Muscle layer of duodenum (tissue), 2 donors: Measurements from ENCODE around the gene WDFY4.

Source experiments
- H3K27ac ChIP-seq: one replicate; pipeline ENCODE4 v1.7.0; 2013; ENCODE audit warnings: mild to moderate bottlenecking, low read length
- H3K27me3 ChIP-seq: one replicate; pipeline ENCODE4 v1.7.0; 2013; ENCODE audit warnings: low read depth, mild to moderate bottlenecking, control low read depth, low read length
- H3K36me3 ChIP-seq, 2 donors: one replicate each; pipeline ENCODE4 v1.7.0; 2013; ENCODE audit warnings: low read length in 2 of 2, control low read depth in 1 of 2, mild to moderate bottlenecking in 1 of 2; ENCODE audit not compliant: insufficient read depth in 2 of 2, control insufficient read depth in 1 of 2
- H3K4me1 ChIP-seq, 2 donors: one replicate each; pipeline ENCODE4 v1.7.0; 2013; ENCODE audit warnings: low read length in 2 of 2, mild to moderate bottlenecking in 2 of 2, control low read depth in 1 of 2, moderate library complexity in 1 of 2; ENCODE audit not compliant: insufficient read depth in 2 of 2, control insufficient read depth in 1 of 2
- H3K4me3 ChIP-seq, 2 donors: one replicate each; pipeline ENCODE4 v1.7.0; 2013; ENCODE audit warnings: low read length in 2 of 2, low read depth in 1 of 2, mild to moderate bottlenecking in 1 of 2
- H3K9me3 ChIP-seq, 2 donors: one replicate each; pipeline ENCODE4 v1.7.0; 2013; ENCODE audit warnings: low read length in 2 of 2, control low read depth in 1 of 2, mild to moderate bottlenecking in 1 of 2; ENCODE audit not compliant: control insufficient read depth in 1 of 2
- donor health status: healthy.

WDFY4 gene

DNA sequence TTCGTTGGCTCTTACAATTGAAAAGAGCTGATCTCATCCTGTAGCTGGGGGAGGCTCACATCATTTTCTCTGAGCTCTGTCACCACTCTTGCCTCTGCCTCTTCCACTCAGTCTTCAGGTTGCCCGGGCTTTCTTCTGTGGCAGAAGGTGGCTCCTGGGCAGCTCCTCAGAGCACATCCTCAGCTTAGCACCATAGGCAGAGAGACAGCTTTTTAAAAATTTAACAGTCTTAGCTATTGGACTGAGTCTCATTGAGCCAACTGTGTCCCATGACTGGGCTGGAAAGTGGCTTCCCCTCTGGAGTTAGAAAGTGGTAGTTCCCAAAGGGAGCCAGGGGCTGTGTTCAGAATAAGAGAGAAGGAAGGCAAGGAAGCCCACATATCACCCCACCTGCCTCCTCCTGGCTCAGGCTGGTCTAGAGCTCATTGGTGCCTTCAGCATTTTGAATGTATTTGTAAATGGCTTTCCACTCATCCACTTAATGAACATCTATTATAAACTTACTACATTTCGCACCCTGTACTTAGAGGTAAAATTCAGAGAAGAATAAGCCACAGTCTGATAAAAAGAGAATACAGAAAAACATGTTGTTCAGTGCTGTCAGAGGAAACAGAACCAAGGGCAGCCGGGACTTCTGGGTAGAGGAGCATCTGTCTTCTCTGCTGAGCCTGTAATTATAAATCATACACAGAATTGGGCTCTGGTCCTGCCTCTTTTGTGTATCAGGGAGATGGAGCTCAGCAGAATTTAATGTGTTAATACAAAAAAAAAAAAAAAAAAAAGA is 119.3 kb downstream of the WDFY4 start:
- H3K4me3 ChIP-seq = no peak overlapping the region
- H3K4me1 ChIP-seq = no peaks in the 10 kb centered on the region
- H3K27me3 ChIP-seq = no peaks in the 10 kb centered on the region
- H3K36me3 ChIP-seq = no peaks in the 10 kb centered on the region
- no peak overlapping the region for H3K27ac ChIP-seq
- H3K9me3 ChIP-seq = no peaks in the 10 kb centered on the region

- no peaks in the 10 kb centered on the region for H3K27me3 ChIP-seq
- no peak overlapping the region for H3K4me3 ChIP-seq
- no peak overlapping the region for H3K27ac ChIP-seq
- H3K9me3 ChIP-seq = no peaks in the 10 kb centered on the region
- H3K36me3 ChIP-seq = no peaks in the 10 kb centered on the region
- no peaks in the 10 kb centered on the region for H3K4me1 ChIP-seq
Observed at GRCh38 chr10:48804740-48805182, 120.1 kb downstream of the WDFY4 start.

GRCh38 chr10:48805411-48805810 is 120.7 kb downstream of the WDFY4 start:
- no peaks in the 10 kb centered on the region for H3K4me1 ChIP-seq
- H3K4me3 ChIP-seq = no peak overlapping the region
- no peaks in the 10 kb centered on the region for H3K27me3 ChIP-seq
- no peak overlapping the region for H3K27ac ChIP-seq
- no peaks in the 10 kb centered on the region for H3K9me3 ChIP-seq
- H3K36me3 ChIP-seq = no peaks in the 10 kb centered on the region

DNA sequence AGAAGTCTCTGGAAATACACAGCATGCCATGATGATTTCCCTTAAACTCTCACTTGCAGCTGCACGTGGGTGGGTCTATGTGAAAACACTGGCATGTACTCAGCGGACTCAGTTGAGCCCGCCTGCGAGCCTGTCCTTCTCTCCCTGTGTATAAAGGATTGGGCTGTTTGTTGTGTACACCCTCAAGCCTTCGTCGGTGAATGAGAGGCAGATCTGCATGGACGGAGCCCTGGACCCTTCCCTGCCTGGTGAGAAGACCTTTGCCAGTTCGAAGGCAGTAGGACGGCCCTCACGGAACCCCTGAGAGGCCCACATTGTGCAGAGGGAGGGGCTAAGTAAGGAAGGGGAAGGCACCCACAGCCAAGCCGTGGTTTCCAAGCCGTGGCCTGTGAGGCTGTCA is 121.2 kb downstream of the WDFY4 start:
- no peaks in the 10 kb centered on the region for H3K27me3 ChIP-seq
- no peaks in the 10 kb centered on the region for H3K36me3 ChIP-seq
- H3K9me3 ChIP-seq = no peaks in the 10 kb centered on the region
- no peaks in the 10 kb centered on the region for H3K4me1 ChIP-seq
- no peak overlapping the region for H3K4me3 ChIP-seq
- H3K27ac ChIP-seq = no peak overlapping the region

GRCh38 chr10:48806342-48806741 is 121.7 kb downstream of the WDFY4 start:
- H3K4me3 ChIP-seq = no peak overlapping the region
- H3K27me3 ChIP-seq = no peaks in the 10 kb centered on the region
- H3K4me1 ChIP-seq = no peaks in the 10 kb centered on the region
- H3K27ac ChIP-seq = no peak overlapping the region
- H3K9me3 ChIP-seq = no peaks in the 10 kb centered on the region
- H3K36me3 ChIP-seq = no peaks in the 10 kb centered on the region

DNA sequence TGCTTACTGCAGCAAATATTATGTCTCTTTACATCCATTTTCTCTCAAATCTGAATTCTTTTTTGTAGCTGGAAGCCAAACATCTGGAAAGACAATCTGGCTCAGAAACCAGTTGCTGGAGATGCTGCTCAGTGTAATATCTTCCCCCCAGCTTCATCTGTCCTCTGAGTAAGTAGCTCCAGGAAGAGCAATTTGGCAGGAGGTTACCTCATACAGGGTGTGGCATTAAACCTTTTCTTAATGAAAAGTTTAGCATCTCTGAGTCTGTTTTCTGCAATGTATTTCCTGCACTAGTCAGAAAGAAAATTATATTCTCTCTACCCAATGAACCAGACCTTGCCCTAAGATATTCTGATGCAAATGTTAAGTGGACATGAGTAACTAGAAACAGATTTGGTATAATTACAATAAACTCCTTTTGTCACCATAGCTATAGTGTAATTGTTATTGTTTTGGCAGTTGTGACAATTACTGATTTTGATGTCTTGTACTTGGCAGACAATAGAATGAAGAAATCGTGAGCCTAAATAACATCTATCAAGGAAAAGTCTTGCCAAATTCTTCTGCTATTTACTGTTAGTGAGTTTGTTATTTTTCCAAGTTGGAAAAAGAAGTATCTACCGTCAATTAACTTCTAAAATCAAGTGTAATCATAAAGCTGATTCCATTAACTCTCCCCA is 123.3 kb downstream of the WDFY4 start:
- no peak overlapping the region for H3K27ac ChIP-seq
- H3K9me3 ChIP-seq = no peaks in the 10 kb centered on the region
- no peaks in the 10 kb centered on the region for H3K27me3 ChIP-seq
- no peak overlapping the region for H3K4me3 ChIP-seq
- no peaks in the 10 kb centered on the region for H3K4me1 ChIP-seq
- no peaks in the 10 kb centered on the region for H3K36me3 ChIP-seq

DNA sequence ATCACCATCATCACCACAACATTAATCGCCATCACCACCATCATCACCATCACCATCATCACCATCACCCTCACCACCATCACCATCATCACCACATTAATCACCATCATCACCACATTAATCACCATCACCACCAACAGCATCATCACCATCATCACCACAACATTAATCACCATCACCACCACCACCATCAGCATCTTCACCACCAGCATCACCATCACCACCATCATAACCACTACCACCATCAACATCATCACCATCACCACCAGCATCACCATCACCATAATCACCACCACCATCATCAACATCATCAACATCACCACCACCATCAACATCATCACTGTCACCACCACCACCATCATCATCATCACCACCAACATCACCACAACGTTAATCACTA is 124.6 kb downstream of the WDFY4 start:
- Histone ChIP-seq H3K36me3 (no peaks in the 10 kb centered on the region), H3K9me3 (no peaks in the 10 kb centered on the region), H3K4me1 (no peaks in the 10 kb centered on the region), H3K27ac (no peak overlapping the region), H3K4me3 (no peak overlapping the region), H3K27me3 (no peaks in the 10 kb centered on the region)

DNA sequence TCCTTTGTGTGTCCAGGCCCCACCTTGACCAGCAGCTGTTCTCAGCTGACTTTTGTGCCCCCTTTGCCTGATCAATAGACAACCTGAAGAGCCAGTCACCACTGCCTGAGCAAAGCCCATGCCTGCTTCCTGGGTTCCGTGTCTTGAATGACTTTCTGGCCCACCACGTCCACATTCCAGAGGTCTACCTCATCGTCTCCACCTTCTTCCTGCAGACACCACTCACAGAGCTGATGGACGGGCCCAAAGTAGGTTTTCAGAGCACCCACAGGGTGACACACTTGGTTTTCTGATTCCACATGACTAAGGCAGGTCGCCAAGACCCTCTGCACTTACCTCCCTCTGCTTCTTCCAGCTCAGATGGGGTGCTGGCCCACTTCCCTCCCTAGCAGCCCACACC is 126.8 kb downstream of the WDFY4 start:
- no peaks in the 10 kb centered on the region for H3K27me3 ChIP-seq
- no peaks in the 10 kb centered on the region for H3K9me3 ChIP-seq
- H3K36me3 ChIP-seq = no peaks in the 10 kb centered on the region
- H3K4me3 ChIP-seq = no peak overlapping the region
- no peak overlapping the region for H3K27ac ChIP-seq
- H3K4me1 ChIP-seq = no peaks in the 10 kb centered on the region

GRCh38 chr10:48811917-48812316 is 127.2 kb downstream of the WDFY4 start:
- no peak overlapping the region for H3K27ac ChIP-seq
- no peak overlapping the region for H3K4me3 ChIP-seq
- no peaks in the 10 kb centered on the region for H3K36me3 ChIP-seq
- no peaks in the 10 kb centered on the region for H3K27me3 ChIP-seq
- no peaks in the 10 kb centered on the region for H3K4me1 ChIP-seq
- H3K9me3 ChIP-seq = no peaks in the 10 kb centered on the region

GRCh38 chr10:48813291-48813690 is 128.6 kb downstream of the WDFY4 start:
- no peak overlapping the region for H3K4me3 ChIP-seq
- no peaks in the 10 kb centered on the region for H3K9me3 ChIP-seq
- no peaks in the 10 kb centered on the region for H3K4me1 ChIP-seq
- H3K27ac ChIP-seq = no peak overlapping the region
- H3K36me3 ChIP-seq = no peaks in the 10 kb centered on the region
- no peaks in the 10 kb centered on the region for H3K27me3 ChIP-seq

DNA sequence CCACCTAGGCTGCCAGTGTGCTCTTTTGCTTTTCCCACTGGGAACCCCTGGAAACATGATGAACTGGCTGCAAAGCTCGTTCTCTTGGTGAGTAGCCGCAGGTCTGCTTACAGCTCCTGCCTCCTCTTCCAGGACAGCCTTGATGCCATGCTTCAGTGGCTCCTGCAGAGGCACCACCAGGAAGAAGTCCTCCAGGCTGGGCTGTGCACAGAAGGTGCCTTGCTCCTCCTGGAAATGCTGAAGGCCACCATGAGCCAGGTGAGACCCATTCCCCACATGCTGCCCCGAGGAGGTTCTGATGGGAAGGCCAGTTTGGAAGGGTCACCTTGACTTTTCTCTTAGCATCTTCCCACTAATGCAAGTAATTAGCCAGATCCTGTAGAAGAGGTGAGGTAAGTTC is 129.2 kb downstream of the WDFY4 start:
- no peaks in the 10 kb centered on the region for H3K4me1 ChIP-seq
- H3K27me3 ChIP-seq = no peaks in the 10 kb centered on the region
- H3K4me3 ChIP-seq = no peak overlapping the region
- H3K36me3 ChIP-seq = no peaks in the 10 kb centered on the region
- no peaks in the 10 kb centered on the region for H3K9me3 ChIP-seq
- no peak overlapping the region for H3K27ac ChIP-seq
